Measurements from ENCODE around the gene ZNF750. TPM values are rescaled to one million over a fixed set of nuclear protein-coding genes. Genes with fewer than 3 reads are reported as not detected.

ZNF750 gene
- polyA plus RNA-seq, 3 donors, result not detected

- peaks cover 4 to 12% of the 10 kb centered on the region in 2 donors for H3K9me3 ChIP-seq (replicated peaks in 1 of 2; ENCODE audit: control insufficient read depth in 1 of 2, insufficient read depth in 1 of 2, low read length in 2 of 2)
- no peak overlapping the region for H3K9ac ChIP-seq (ENCODE audit: insufficient read depth, low read length, poor library complexity, severe bottlenecking)
- H2AFZ ChIP-seq (ENCODE audit: insufficient read depth, low read depth, low read length, poor library complexity, severe bottlenecking), result no peak overlapping the region
- no peak overlapping the region for H3K27ac ChIP-seq (ENCODE audit: low read depth in 1 of 2, low read length in 2 of 2)
- intact Hi-C loops (cut with micrococcal nuclease), result no loop called here
- Mint-ChIP-seq H3K36me3 (peaks cover 32 to 46% of the 10 kb centered on the region in 2 donors), H3K4me3 (no peak overlapping the region), H3K4me1 (no peaks in the 10 kb centered on the region), H3K27me3 (ENCODE audit: low read depth in 3 of 3) (no peaks in the 10 kb centered on the region), H3K9me3 (peaks cover 11 to 24% (median 16%) of the 10 kb centered on the region in 7 donors), H3K27ac (no peak overlapping the region)
- H3K4me3 ChIP-seq (replicated peaks in 1 of 3; ENCODE audit: low read depth in 2 of 3, low read length in 3 of 3), result no peak overlapping the region
- no peaks in the 10 kb centered on the region for H3K79me2 ChIP-seq (ENCODE audit: insufficient read depth, low read length)
- peaks cover 5 to 34% of the 10 kb centered on the region in 2 donors for H3K36me3 ChIP-seq (replicated peaks in 1 of 2; ENCODE audit: control insufficient read depth in 1 of 2, insufficient read depth in 2 of 2, low read length in 2 of 2)
- no peak for DNase-seq
- H4K20me1 ChIP-seq (ENCODE audit: insufficient read depth, low read length), result no peaks in the 10 kb centered on the region
- no peaks in the 10 kb centered on the region for H3K27me3 ChIP-seq (ENCODE audit: control insufficient read depth in 2 of 2, insufficient read depth in 2 of 2, low read length in 2 of 2)
- no CpG with 5 or more reads among the region's 2 CpGs for WGBS (ENCODE audit: insufficient coverage)
- H3K4me1 ChIP-seq (ENCODE audit: control insufficient read depth in 1 of 2, insufficient read depth in 2 of 2, low read length in 2 of 2), result no peaks in the 10 kb centered on the region
- TF ChIP-seq CTCF (IDR thresholded peaks at IDR 0.05), result no peak
- no peak overlapping the region for H3K4me2 ChIP-seq (replicated peaks; ENCODE audit: extremely low read depth, low read length, poor library complexity, severe bottlenecking)
Measured at GRCh38 chr17:82821554-82821953, 18.3 kb downstream of the ZNF750 start.

- intact Hi-C loops (cut with micrococcal nuclease), result no loop called here
Measured at GRCh38 chr17:82820278-82821251, 19.3 kb downstream of the ZNF750 start.

More at GRCh38 chr17:82820278-82821251, 19.3 kb downstream of the ZNF750 start:
- Histone ChIP-seq H3K4me3 (replicated peaks in 1 of 3; ENCODE audit: low read depth in 2 of 3, low read length in 3 of 3) (no peak overlapping the region), H3K36me3 (replicated peaks in 1 of 2; ENCODE audit: control insufficient read depth in 1 of 2, insufficient read depth in 2 of 2, low read length in 2 of 2) (peaks cover 5 to 34% of the 10 kb centered on the region in 2 donors), H3K79me2 (ENCODE audit: insufficient read depth, low read length) (no peaks in the 10 kb centered on the region), H3K4me1 (ENCODE audit: control insufficient read depth in 1 of 2, insufficient read depth in 2 of 2, low read length in 2 of 2) (no peaks in the 10 kb centered on the region), H4K20me1 (ENCODE audit: insufficient read depth, low read length) (no peaks in the 10 kb centered on the region), H2AFZ (ENCODE audit: insufficient read depth, low read depth, low read length, poor library complexity, severe bottlenecking) (no peak overlapping the region), H3K9ac (ENCODE audit: insufficient read depth, low read length, poor library complexity, severe bottlenecking) (no peak overlapping the region), H3K9me3 (replicated peaks in 1 of 2; ENCODE audit: control insufficient read depth in 1 of 2, insufficient read depth in 1 of 2, low read length in 2 of 2) (peaks cover 4 to 12% of the 10 kb centered on the region in 2 donors), H3K4me2 (replicated peaks; ENCODE audit: extremely low read depth, low read length, poor library complexity, severe bottlenecking) (no peak overlapping the region), H3K27ac (ENCODE audit: low read depth in 1 of 2, low read length in 2 of 2) (no peak overlapping the region), H3K27me3 (ENCODE audit: control insufficient read depth in 2 of 2, insufficient read depth in 2 of 2, low read length in 2 of 2) (no peaks in the 10 kb centered on the region)
- Mint-ChIP-seq H3K27ac (peak overlapping the region in 1 of 7 donors; percentile 50), H3K36me3 (peaks cover 42 to 56% of the 10 kb centered on the region in 2 donors), H3K9me3 (peaks cover 11 to 29% (median 16%) of the 10 kb centered on the region in 7 donors), H3K27me3 (ENCODE audit: low read depth in 3 of 3) (no peaks in the 10 kb centered on the region), H3K4me3 (no peak overlapping the region), H3K4me1 (peaks cover 7% of the 10 kb centered on the region)
- 100% methylated on average over 3 of the region's 5 CpGs for whole genome bisulfite sequencing (ENCODE audit: insufficient coverage)
- TF ChIP-seq CTCF (IDR thresholded peaks at IDR 0.05), result no peak
- no peak for DNase-seq
